HK-2 (cell line): ENCODE data around the gene DHPS.
"Not testable (repeated sequence)": the region's sequence is repeated elsewhere in the genome, so short reads cannot be mapped to it uniquely, and the experiment has no call there.

Source experiments
- DNase-seq: peaks from one replicate; pipeline ENCODE4 v3.0.0-alpha.2; 2018; ENCODE audit not compliant: unreplicated experiment

The DHPS gene

GRCh38 chr19:12681074-12681987 is at the start of gene DHPS:
Gene DHPS, minus strand, starts transcription at chr19:12681880. Its CDS starts 114 bp downstream, at chr19:12681766.
- peak; percentile 92 for DNase-seq

GRCh38 chr19:12731337-12731736 is 49.7 kb upstream of the DHPS start:
- no peak for DNase-seq

- DNase-seq: no peak
Measured at GRCh38 chr19:12730064-12730463, 48.4 kb upstream of the DHPS start.

GRCh38 chr19:12727745-12728433 is 46.2 kb upstream of the DHPS start:
- peak; percentile 67 for DNase-seq

- no peak for DNase-seq
Measured at GRCh38 chr19:12726988-12727316, 45.3 kb upstream of the DHPS start.

- not testable (repeated sequence) for DNase-seq
Measured at GRCh38 chr19:12725612-12726011, 43.9 kb upstream of the DHPS start.

GRCh38 chr19:12723641-12724426 is 42.2 kb upstream of the DHPS start, which contains the start of gene TNPO2:
Gene TNPO2, minus strand, starts transcription at chr19:12723932. Its CDS starts 2,955 bp downstream, at chr19:12720977.
- peak; percentile 67 for DNase-seq

- no peak for DNase-seq
Measured at GRCh38 chr19:12723381-12723640, 41.6 kb upstream of the DHPS start.

GRCh38 chr19:12722566-12723380 is 41.1 kb upstream of the DHPS start:
- peak; percentile 94 for DNase-seq

- DNase-seq: peak; percentile 60
Measured at GRCh38 chr19:12721656-12722565, 40.2 kb upstream of the DHPS start.

GRCh38 chr19:12720851-12721655 is 39.4 kb upstream of the DHPS start:
- DNase-seq: no peak

- DNase-seq: no peak
Measured at GRCh38 chr19:12720296-12720695, 38.6 kb upstream of the DHPS start.

GRCh38 chr19:12715929-12716328 is 34.2 kb upstream of the DHPS start:
- no peak for DNase-seq

- no peak for DNase-seq
Measured at GRCh38 chr19:12715102-12715501, 33.4 kb upstream of the DHPS start.

- DNase-seq: not testable (repeated sequence)
Measured at GRCh38 chr19:12713304-12713703, 31.6 kb upstream of the DHPS start.

GRCh38 chr19:12712077-12712476 is 30.4 kb upstream of the DHPS start:
- DNase-seq: not testable (repeated sequence)

- no peak for DNase-seq
Measured at GRCh38 chr19:12711187-12711586, 29.5 kb upstream of the DHPS start.

- DNase-seq: no peak
Measured at GRCh38 chr19:12708641-12709040, 27.0 kb upstream of the DHPS start.

GRCh38 chr19:12706332-12706718 is 24.6 kb upstream of the DHPS start:
- no peak for DNase-seq
